Measurements from ENCODE around the gene HDGFL3.
"Not testable (repeated sequence)": the region's sequence is repeated elsewhere in the genome, so short reads cannot be mapped to it uniquely, and the experiment has no call there.

The HDGFL3 gene

GRCh38 chr15:83193721-83194120 lies 13.9 kb downstream of the HDGFL3 start:
- no peak for DNase-seq (ENCODE audit: low read depth)

DNA sequence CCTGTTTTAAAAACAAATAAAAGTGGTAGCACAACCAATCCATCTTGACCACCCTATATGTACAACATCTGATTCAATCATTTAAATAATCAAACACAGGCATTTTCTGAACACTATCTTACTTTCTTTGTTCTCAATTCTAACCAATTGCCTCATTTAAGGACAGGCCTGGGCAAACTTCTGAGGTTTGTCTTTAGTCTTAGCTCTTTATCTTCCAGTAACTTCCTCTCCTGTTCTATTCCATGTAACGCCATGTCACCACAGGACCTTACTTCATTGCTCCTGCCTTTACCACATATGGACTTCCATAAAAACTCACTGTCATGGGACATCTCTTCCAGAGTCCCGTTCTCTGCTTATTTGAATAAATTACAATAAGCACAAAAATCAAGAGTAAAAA lies 14.9 kb downstream of the HDGFL3 start:
- DNase-seq (ENCODE audit: low read depth): no peak

GRCh38 chr15:83190450-83190849 lies 17.2 kb downstream of the HDGFL3 start:
- no peak for DNase-seq (ENCODE audit: low read depth)

DNA sequence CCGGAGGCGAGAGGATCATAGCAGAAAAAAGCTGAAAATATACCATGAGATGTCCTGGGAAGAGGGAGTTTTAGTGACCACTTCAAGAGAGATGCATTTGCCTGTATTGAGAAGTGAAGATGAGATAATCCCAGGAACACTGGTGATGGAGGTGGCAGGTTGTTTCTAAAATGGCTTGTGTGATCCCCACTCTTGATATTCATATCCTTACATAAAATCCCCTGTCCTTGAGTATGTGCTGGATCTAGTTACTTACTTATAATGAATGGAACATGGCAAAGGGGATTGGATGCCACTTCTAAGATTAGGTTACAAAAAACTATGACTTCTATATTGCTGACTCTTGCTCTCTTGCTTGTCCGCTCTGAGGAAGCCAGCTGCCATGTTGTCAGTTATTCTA lies 22.1 kb downstream of the HDGFL3 start:
- no peak for DNase-seq (ENCODE audit: low read depth)

GRCh38 chr15:83178869-83179325 lies 28.7 kb downstream of the HDGFL3 start:
- DNase-seq (ENCODE audit: low read depth): no peak

DNA sequence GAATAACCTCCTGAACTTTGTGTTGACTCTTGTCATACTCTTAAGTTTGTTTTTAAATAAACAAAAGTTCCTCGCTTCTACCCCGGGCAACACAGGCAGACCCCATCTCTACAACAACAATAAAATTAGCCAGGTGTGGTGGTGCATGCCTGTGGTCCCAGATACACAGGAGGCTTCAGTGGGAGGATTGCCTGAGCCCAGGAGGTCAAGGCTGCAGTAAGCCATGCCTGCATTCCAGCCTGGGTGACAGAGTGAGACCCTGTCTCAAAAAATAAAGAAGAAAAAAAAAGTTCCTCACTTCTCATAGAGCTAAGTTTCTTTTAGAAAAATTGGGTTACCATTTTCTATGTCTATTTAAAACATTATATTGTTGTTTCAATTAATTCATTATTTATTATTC lies 29.2 kb downstream of the HDGFL3 start:
- DNase-seq (ENCODE audit: low read depth): no peak

DNA sequence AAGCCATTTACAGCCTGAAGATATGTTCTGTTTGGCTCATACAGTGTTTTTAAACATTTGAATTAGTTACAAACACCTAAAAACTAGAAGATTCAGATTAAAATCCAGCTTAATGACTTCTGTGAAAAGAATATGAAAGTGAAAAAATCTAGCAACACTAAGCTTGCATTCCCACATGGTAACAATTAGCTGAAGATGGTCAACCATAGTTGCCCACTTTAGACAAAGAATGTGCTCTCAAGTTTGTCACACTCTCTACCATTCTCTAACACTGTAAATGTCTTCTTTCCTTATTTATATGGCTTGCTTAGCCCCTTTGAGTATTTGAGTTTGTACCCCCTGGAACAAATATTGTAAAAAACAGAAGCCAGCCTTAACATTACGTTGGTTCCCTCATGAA lies 32.7 kb downstream of the HDGFL3 start:
- DNase-seq (ENCODE audit: low read depth): no peak

GRCh38 chr15:83170474-83171165 lies 37.0 kb downstream of the HDGFL3 start:
- no peak for DNase-seq (ENCODE audit: low read depth)

GRCh38 chr15:83169576-83169975 lies 38.0 kb downstream of the HDGFL3 start:
- not testable (repeated sequence) for DNase-seq (ENCODE audit: low read depth)

DNA sequence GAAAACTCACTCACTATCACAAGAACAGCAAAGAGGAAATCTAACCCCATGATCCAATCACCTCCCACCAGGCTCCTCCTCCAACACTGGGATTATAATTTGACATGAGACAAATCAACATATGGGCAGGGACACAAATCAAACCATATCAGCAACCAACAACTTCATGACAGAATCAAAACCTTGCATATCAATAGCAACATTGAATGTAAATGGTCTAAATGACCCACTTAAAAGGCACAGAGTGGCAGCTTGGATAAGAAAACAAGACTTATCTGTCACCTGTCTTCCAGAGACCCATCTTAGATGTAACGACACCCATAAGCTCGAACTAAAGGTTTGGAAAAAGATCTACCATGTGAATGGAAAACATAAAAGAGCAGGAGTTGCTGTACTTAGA lies 40.8 kb downstream of the HDGFL3 start:
- no peak for DNase-seq (ENCODE audit: low read depth)

- DNase-seq (ENCODE audit: low read depth): no peak
Measured at GRCh38 chr15:83166218-83166617, 41.4 kb downstream of the HDGFL3 start.

GRCh38 chr15:83164771-83165404 lies 42.7 kb downstream of the HDGFL3 start:
- DNase-seq (ENCODE audit: low read depth): no peak

GRCh38 chr15:83164111-83164770 lies 43.4 kb downstream of the HDGFL3 start:
- no peak for DNase-seq (ENCODE audit: low read depth)

DNA sequence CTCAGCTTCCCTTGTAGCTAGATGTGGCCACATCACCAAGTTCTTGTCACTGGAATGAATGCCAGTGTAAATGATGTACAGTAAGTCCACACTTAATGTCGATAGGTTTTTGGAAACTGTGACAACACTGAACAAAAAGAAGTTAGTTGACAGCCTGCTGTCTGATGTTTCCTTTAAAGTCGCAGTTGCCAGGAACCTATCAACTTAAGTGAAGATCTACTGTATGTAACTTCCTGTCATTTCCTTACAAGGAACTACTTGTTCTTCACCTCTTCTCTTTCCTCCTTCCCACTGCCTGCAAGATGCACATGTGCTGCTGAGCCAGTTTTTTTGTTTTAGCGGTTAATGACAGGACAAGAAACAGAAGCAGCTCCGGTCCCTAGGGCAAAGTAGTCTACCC lies 44.6 kb downstream of the HDGFL3 start:
- no peak for DNase-seq (ENCODE audit: low read depth)

DNA sequence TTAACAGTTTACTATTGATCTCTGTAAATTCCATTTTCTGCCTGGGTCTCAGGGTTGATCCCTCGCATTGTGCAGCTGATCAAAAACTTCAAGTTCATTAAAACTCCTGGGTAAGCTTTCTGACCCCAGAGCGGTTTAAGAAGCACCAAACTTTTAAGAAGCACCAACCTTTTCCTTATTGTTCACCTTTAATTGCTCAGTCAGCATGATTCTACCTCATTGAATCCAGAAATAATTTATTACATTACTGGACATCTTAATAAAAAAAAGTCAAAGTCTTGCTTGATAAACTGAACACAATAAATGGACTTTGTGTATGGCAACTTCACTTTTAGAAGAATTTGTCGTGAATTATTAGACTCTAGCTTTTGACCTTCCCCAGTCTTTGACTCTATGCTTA lies 46.9 kb downstream of the HDGFL3 start:
- DNase-seq (ENCODE audit: low read depth): no peak

DNA sequence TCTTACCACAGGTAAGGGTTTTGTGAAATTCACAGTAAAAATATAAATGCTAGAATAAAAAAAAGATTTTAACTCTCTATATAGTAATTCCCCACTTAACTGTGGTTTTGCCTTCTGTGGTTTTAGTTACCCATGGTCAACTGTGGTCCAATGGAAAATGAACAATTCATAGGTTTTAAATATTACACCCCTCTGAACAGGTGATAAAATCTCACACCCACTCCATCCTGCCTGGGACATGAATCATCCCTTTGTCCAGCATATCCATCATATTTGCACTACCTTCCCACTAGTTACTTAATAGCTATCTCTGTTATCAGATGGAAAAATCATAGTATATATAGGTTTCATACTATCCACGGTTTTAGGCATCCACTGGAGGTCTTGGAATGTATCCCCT lies 49.2 kb downstream of the HDGFL3 start:
- no peak for DNase-seq (ENCODE audit: low read depth)

DNA sequence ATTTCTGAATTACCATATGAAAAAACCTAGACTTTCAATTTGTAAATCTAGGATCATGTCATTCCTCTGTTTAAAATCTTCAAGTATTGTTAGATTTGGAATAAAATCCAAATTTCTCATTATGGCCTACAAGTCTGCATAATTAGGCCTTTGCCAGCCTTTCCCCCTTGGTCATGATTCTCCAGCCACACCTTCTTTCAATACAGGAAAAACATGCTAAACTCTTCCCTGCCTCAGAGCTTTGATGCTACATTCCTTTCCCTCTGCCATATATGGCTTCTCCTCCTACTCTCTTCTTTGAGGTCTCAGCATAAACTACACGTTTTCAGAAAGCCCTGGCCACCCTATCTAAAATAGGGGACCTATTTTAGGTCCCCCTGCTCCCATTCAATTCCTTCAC lies 51.7 kb downstream of the HDGFL3 start:
- no peak for DNase-seq (ENCODE audit: low read depth)

DNA sequence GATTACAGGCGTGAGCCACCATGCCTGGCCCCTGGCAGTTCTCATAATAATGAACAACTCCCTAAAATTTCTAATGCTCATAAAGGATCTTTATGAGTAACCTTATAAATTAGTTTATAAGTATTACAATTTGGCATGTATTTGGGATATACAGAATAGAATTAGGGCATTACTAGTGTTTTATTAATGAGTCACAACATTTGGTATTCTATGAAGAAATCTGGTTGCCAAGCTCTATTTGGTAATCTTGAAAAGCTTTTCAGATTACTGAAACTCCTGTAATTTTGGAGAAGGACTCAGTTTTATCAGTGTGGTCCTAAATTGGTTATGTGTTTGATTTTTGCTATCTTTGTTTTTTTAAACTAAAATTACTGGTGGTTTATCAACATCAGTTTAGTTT lies 54.3 kb downstream of the HDGFL3 start:
- no peak for DNase-seq (ENCODE audit: low read depth)

- no peak for DNase-seq (ENCODE audit: low read depth)
Measured at GRCh38 chr15:83144771-83145170, 62.9 kb downstream of the HDGFL3 start.

- not testable (repeated sequence) for DNase-seq (ENCODE audit: low read depth)
Measured at GRCh38 chr15:83142151-83142550, 65.5 kb downstream of the HDGFL3 start.

GRCh38 chr15:83132861-83133523 lies 74.6 kb downstream of the HDGFL3 start:
- no peak for DNase-seq (ENCODE audit: low read depth)

GRCh38 chr15:83129791-83130190 lies 77.8 kb downstream of the HDGFL3 start:
- no peak for DNase-seq (ENCODE audit: low read depth)

All from activated T-cell treated with anti-CD3 and anti-CD28 coated beads for 48 hours (primary cell).